HG03196 (cell line): Measurements from ENCODE around the gene STAT3.
"Not testable (repeated sequence)": the region's sequence is repeated elsewhere in the genome, so short reads cannot be mapped to it uniquely, and the experiment has no call there.

Experiments used
- ATAC-seq: cut with Tn5 transposase; IDR thresholded peaks from one replicate; pipeline ENCODE4 v1.9.1; 2021; ENCODE audit not compliant: unreplicated experiment

Gene STAT3

GRCh38 chr17:42303694-42304093 lies 84.5 kb downstream of the STAT3 start:
- ATAC-seq = no peak

DNA sequence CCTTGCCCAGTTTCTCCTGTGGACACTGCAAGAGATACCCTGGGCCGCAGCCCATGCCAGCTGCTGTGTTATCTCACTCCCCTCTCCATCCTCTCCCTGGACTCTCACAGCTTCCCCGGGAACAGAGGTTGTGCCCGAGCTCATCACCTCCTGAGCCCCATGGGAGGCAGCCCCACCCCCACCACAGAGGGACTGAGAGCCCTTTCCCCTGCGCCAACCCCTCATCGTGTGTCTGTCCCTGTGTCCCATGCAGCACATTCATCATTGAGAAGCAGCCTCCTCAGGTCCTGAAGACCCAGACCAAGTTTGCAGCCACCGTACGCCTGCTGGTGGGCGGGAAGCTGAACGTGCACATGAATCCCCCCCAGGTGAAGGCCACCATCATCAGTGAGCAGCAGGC lies 87.2 kb downstream of the STAT3 start:
- ATAC-seq = no peak

DNA sequence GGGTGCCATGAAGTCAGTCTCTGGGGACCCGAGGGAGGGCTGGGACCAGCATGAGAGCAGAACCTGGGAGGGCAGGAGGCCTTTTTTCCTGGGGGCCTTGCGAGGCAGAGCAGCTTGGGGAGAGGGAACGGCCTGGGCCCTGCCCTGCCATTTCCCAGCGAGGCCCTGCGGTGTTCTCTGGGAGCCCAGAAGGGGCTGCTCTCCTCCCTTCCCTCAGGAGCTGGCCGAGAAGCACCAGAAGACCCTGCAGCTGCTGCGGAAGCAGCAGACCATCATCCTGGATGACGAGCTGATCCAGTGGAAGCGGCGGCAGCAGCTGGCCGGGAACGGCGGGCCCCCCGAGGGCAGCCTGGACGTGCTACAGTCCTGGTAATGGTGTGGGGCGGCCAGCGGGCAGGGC lies 88.3 kb downstream of the STAT3 start:
- ATAC-seq = not testable (repeated sequence)

DNA sequence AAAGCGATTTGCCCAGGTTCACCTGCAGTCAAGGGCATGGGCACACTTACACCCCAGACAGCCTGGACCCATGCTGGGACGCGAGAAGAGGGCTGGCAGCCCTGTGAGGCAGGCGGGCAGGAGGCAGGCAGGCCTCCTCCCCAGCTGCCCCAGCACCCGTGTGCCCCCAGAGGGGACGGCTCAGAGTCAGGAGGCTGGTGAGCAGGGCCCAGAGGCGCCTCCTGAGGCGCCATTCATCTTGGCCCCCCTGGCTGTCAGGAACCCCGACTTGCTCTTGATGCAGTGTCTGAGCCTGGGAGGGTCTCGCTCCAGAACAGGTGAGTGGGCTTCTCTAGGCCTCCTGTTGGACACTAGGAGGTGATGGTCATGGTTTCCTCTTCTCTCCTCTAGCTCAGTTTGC lies 88.9 kb downstream of the STAT3 start:
- not testable (repeated sequence) for ATAC-seq

- ATAC-seq = not testable (repeated sequence)
Observed at GRCh38 chr17:42297775-42298174, 90.5 kb downstream of the STAT3 start.

DNA sequence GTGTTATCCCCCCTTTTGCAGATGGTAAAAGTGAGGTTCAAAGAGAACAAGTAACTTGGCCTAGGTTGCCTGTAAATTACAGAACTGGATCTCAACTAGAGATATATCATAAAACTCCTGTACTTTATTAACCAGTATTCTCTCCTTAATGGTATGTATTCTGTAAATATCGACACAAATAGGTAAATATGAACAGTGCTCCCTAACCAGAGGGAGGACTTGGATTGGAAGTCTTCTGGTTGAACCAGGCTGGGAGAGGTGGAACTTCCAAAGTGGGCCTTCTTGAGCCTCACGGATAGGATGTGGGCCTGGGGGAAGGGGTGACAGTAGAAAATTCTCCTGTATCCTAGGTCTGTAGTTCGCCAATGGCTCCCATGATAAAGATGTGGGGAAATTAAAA lies 92.2 kb downstream of the STAT3 start:
- no peak for ATAC-seq

- ATAC-seq = no peak
Observed at GRCh38 chr17:42294469-42295398, 93.5 kb downstream of the STAT3 start.

DNA sequence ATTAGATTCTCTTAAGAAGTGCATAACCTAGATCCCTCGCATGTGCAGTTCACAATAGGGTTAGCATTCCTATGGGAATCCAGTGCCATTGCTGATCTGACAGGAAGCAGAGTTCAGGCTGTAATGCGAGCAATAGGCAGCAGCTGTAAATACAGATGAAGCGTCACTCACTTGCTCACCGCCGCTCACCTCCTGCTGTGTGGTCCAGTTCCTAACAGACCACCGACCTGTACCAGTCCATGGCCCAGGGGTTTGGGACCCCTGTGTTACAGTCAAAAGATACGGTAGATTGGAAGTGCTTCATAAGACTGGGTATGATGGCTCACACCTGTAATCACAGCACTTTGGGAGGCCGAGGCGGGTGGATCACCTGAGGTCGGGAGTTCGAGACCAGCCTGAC lies 97.1 kb downstream of the STAT3 start:
- ATAC-seq = no peak

GRCh38 chr17:42290577-42290976 lies 97.7 kb downstream of the STAT3 start:
- ATAC-seq = no peak

- ATAC-seq = no peak
Observed at GRCh38 chr17:42289611-42290181, 98.5 kb downstream of the STAT3 start.

GRCh38 chr17:42288803-42289610 lies 99.2 kb downstream of the STAT3 start:
- peak; percentile 11 for ATAC-seq

- peak; percentile 43 for ATAC-seq
Observed at GRCh38 chr17:42287977-42288802, 100.1 kb downstream of the STAT3 start, which contains the start of gene STAT5A. STAT5A (plus strand) TSS chr17:42288498; CDS start chr17:42289412, 914 bp downstream.

GRCh38 chr17:42287305-42287976 lies 100.8 kb downstream of the STAT3 start:
- ATAC-seq = peak; percentile 13

- no peak for ATAC-seq
Observed at GRCh38 chr17:42286411-42287221, 101.6 kb downstream of the STAT3 start.

GRCh38 chr17:42285346-42286050 lies 102.7 kb downstream of the STAT3 start:
- ATAC-seq = no peak

DNA sequence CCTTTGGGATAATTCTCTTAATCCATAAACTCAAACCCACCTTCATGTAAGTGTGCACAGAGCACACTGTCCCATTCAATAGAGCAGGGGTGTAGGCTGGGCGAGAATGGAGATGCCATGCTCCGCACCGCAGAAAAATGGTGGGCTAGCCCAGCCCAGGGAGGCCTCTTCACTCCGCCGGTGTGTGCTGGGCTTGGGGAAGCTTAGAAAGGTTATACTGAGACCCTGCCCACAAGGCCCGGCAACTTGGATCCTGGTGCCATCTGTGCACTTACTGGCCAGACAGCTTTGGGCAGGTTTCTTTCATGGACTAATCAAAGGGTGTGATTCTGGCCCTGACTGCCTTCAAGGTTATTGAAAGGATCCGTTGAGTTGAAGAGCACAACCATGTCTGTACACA lies 103.7 kb downstream of the STAT3 start:
- no peak for ATAC-seq

- no peak for ATAC-seq
Observed at GRCh38 chr17:42284024-42284369, 104.2 kb downstream of the STAT3 start.

DNA sequence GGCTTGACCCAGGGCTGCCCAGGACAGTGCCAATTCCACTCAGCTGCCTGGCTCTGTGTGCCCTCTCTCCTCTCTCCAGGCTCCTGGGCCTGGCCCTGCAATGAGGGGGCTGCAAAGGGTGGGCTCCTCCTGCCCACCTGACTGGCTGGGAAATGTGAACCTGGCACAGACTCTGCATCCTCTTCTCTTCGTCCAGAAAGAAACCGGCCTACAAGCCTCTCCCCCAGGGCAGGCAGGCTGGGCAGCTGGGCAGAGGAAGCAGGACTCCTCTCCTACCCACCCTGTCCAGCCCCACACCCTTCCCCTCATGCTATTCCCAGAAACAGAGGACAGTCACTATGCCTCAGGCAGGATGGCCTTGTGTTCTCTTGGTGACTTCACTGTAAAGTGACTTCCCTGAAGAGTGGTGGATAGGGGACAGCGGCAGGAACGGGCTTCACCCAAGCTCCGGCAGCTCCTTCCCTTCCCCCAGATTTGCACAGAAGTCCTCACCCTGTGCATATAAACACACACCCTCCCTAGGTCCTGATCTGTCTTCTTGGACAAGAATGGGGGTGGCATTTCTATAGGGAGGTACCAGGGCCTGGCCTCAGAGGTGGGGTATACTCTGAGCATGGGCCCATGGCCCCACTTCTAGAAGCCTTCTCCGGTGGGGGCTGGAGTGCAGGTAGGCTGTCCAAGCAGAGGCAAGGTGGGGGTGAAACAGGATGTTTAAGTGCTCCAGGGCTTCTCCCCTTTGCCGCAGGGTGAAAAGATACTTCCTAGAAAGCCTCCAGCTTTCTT lies 104.8 kb downstream of the STAT3 start:
- ATAC-seq = no peak
